Smooth muscle cell (in vitro differentiated cells): ENCODE data around the gene GDF7. TPM values are rescaled to one million over a fixed set of nuclear protein-coding genes. Genes with fewer than 3 reads are reported as not detected.

Source experiments
- DNase-seq: peaks from one replicate; lab custom pipeline; 2025; ENCODE audit not compliant: unreplicated experiment; lab: John Stamatoyannopoulos, UW
- H2AFZ ChIP-seq: fragments of 200-600 bp; sonication (generic); 2 replicates; pipeline ENCODE4 v1.6.0; 2016; ENCODE audit warnings: antibody characterized with exemption, low read depth, mild to moderate bottlenecking
- H3F3A ChIP-seq: fragments of 200-600 bp; sonication (generic); 2 replicates; pipeline ENCODE4 v1.6.0; 2017; ENCODE audit warnings: antibody characterized with exemption, low read depth
- H3K27ac ChIP-seq: fragments of 200-600 bp; sonication (generic); 2 replicates; pipeline ENCODE4 v1.5.1; 2016; ENCODE audit warnings: low read depth, mild to moderate bottlenecking
- H3K27me3 ChIP-seq: fragments of 200-600 bp; sonication (generic); 2 replicates; pipeline ENCODE4 v1.6.1; 2016; ENCODE audit warnings: low read depth, mild to moderate bottlenecking
- H3K36me3 ChIP-seq: fragments of 200-600 bp; sonication (generic); 2 replicates; pipeline ENCODE4 v1.5.1; 2016; ENCODE audit warnings: low read depth
- H3K4me1 ChIP-seq: fragments of 200-600 bp; sonication (generic); 2 replicates; pipeline ENCODE4 v1.5.1; 2016; ENCODE audit warnings: low read depth
- H3K4me2 ChIP-seq: fragments of 200-600 bp; sonication (generic); 2 replicates; pipeline ENCODE4 v1.6.0; 2016; ENCODE audit warnings: mild to moderate bottlenecking
- H3K4me3 ChIP-seq: fragments of 200-600 bp; sonication (generic); 2 replicates; pipeline ENCODE4 v1.5.1; 2016; ENCODE audit warnings: mild to moderate bottlenecking
- H3K79me2 ChIP-seq: fragments of 200-600 bp; sonication (generic); 2 replicates; pipeline ENCODE4 v1.6.0; 2016; ENCODE audit warnings: low read depth, mild to moderate bottlenecking
- H3K9ac ChIP-seq: fragments of 200-600 bp; sonication (generic); 2 replicates; pipeline ENCODE4 v1.6.0; 2016; ENCODE audit warnings: low read depth
- H3K9me3 ChIP-seq: fragments of 200-600 bp; sonication (generic); replicated peaks from 2 replicates; pipeline ENCODE4 v1.5.1; 2016; ENCODE audit warnings: low read depth
- H4K20me1 ChIP-seq: fragments of 200-600 bp; sonication (generic); 2 replicates; pipeline ENCODE4 v1.6.0; 2016; ENCODE audit warnings: low read depth
- WGBS: methylation state at CpG from one replicate; pipeline ENCODE4 v1.1.7; 2016; ENCODE audit warnings: low lambda C conversion rate; 5-methylcytosine and 5-hydroxymethylcytosine counted together
- polyA plus RNA-seq: library from polyadenylated mRNA; unstranded; fragments of >200 nt; fragmentation: Nextera tagmentation; extraction: Ambion mirVana; gene quantifications from 2 replicates; pipeline ENCODE4 v1.2.1, GENCODE V29; 2016
- total RNA-seq: library from RNA; depleted of rRNA; stranded (reverse); fragments of >200 nt; gene quantifications from 2 replicates; pipeline ENCODE4 v1.2.3, GENCODE V29; 2014
- TF ChIP-seq, protein P1 (sequence below): fragments of 200-600 bp; sonication (generic); IDR thresholded peaks from 2 replicates; pipeline ENCODE4 v1.5.1; 2017; ENCODE audit warnings: borderline replicate concordance, mild to moderate bottlenecking, antibody characterized with exemption; ENCODE audit not compliant: insufficient read depth, poor library complexity, severe bottlenecking

The GDF7 gene
- total and polyA plus RNA-seq, 2 experiments from 2014 or later = under 0.01 TPM; not detected in 1

DNA sequence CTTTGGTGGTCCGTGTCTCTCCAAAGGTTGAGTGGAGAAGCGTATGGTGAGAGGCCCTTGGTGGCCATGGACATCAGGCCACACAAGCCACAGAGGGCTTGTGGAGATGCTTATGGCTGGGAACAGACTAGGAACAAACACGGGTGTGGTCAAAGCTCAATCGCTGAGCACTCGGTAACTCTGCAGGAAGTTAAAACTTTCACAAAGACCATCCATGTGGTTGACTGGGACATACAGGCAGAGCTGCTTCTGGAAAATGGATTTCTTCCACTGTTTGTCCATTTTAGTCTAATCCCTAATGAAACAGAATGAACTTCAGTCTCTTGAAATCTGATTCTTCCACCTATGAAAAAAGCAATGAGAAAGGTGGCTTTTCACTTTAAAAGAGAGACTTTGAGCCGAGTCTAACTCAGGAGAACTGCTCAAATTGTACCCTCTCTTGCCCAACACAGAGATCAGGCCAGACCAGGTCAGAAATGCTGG is 17.7 kb downstream of the GDF7 start:
- Histone ChIP-seq H3K36me3 (no peaks in the 10 kb centered on the region), H3K9ac (no peak overlapping the region), H3K27ac (no peak overlapping the region), H4K20me1 (no peaks in the 10 kb centered on the region), H3K9me3 (no peaks in the 10 kb centered on the region), H3K79me2 (no peaks in the 10 kb centered on the region), H3K4me1 (no peaks in the 10 kb centered on the region), H2AFZ (no peak overlapping the region), H3F3A (no peaks in the 10 kb centered on the region), H3K4me3 (no peak overlapping the region), H3K27me3 (no peaks in the 10 kb centered on the region), H3K4me2 (no peak overlapping the region)
- 96% methylated on average over 6 of the region's 6 CpGs for WGBS
- TF ChIP-seq, protein P1, sequence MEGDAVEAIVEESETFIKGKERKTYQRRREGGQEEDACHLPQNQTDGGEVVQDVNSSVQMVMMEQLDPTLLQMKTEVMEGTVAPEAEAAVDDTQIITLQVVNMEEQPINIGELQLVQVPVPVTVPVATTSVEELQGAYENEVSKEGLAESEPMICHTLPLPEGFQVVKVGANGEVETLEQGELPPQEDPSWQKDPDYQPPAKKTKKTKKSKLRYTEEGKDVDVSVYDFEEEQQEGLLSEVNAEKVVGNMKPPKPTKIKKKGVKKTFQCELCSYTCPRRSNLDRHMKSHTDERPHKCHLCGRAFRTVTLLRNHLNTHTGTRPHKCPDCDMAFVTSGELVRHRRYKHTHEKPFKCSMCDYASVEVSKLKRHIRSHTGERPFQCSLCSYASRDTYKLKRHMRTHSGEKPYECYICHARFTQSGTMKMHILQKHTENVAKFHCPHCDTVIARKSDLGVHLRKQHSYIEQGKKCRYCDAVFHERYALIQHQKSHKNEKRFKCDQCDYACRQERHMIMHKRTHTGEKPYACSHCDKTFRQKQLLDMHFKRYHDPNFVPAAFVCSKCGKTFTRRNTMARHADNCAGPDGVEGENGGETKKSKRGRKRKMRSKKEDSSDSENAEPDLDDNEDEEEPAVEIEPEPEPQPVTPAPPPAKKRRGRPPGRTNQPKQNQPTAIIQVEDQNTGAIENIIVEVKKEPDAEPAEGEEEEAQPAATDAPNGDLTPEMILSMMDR = no peak
- no peak for DNase-seq

DNA sequence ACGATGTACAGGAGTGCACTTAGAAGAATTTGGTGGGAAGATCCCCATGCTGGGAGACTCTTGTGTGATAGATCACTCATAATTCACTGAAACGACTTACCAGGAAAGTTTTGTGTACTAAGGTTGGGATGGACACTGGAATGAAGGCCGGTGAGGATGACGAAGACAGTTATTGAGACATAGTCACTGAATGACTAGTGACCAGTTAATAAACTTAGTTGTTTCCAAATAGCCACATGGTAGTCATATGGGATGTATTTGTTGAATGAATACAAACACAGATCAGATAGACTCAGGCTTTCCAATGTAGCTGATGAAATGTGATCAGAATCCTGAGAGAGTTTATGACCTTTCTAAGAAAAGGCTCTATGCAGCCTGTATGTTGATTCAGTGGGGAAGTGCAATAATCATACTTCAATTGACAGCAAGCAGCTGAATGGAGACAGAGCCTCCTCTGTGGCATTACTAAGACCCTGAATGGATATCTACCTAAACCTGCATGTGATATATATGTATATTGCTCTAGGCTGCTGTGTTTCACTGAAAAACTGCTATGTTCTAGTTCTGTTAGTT is 20.4 kb downstream of the GDF7 start:
- Histone ChIP-seq H3K9ac (no peak overlapping the region), H3K9me3 (no peaks in the 10 kb centered on the region), H3K79me2 (no peaks in the 10 kb centered on the region), H3F3A (no peaks in the 10 kb centered on the region), H3K4me2 (no peak overlapping the region), H3K27ac (no peak overlapping the region), H3K4me1 (no peaks in the 10 kb centered on the region), H3K36me3 (no peaks in the 10 kb centered on the region), H2AFZ (no peak overlapping the region), H3K4me3 (no peak overlapping the region), H3K27me3 (no peaks in the 10 kb centered on the region), H4K20me1 (no peaks in the 10 kb centered on the region)
- DNase-seq = no peak
- TF ChIP-seq, protein P1 = no peak
- WGBS = 99% methylated on average over 4 of the region's 4 CpGs

DNA sequence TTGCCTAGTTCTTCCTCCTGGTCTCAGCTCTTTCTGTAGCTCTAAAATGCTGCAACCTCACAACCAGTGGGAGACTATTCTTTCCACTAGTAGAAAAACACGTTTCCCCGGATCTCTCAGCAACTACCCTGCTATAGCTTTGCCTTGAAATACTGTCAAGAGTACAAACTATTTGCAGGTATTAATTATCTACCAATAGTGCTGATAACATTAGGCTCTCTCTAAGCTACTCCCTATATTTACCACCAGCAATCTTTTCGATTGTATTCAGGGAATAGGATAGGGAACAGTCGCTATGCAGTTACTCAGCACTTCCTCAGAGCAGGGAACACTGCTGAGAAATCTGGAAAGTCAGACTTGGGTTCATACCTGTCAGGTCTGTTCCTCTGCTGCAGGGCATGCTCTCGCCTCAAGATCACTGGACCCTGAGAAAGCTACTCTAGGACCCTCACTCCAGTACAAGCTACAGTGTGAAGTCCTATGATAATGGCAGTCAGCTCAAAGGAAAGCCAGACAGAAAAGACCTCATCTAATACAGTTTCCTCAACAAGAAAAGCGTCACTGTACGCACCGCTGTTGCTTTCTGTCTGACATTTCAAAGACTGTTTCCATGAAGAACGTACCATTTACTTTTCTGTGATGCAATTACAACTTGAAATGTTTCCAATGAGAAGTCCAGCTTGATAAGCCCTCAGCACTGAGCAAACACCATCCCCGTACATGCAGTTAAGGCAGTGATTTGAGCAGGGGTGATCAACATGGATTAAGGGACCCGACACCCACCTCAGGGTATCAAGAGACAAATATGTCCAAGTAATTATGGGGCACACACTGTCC is 22.7 kb downstream of the GDF7 start:
- WGBS = 80% methylated on average over 11 of the region's 11 CpGs
- Histone ChIP-seq H3K4me3 (no peak overlapping the region), H3K79me2 (no peaks in the 10 kb centered on the region), H3K4me2 (no peak overlapping the region), H3F3A (no peaks in the 10 kb centered on the region), H3K36me3 (no peaks in the 10 kb centered on the region), H3K9me3 (no peaks in the 10 kb centered on the region), H3K9ac (no peak overlapping the region), H3K27ac (no peak overlapping the region), H2AFZ (no peak overlapping the region), H3K4me1 (no peaks in the 10 kb centered on the region), H3K27me3 (no peaks in the 10 kb centered on the region), H4K20me1 (no peaks in the 10 kb centered on the region)
- TF ChIP-seq, protein P1 = no peak
- DNase-seq = no peak
